Endothelial cell of umbilical vein (primary cell): ENCODE measurements around the gene KCNJ15. TPM values are rescaled to one million over a fixed set of nuclear protein-coding genes. Genes with fewer than 3 reads are reported as not detected.

ENCODE experiments used
- BruUV-seq: library from RNA; stranded (reverse); fragments of 400-500 nt; replicated peaks from 2 replicates; lab custom pipeline; 2021; lab: Mats Ljungman, UMichigan
- CTCF ChIA-PET: fragments of 300-600, 350-600 bp; sonication (Branson Sonifier 250); formaldehyde crosslinking; loops from one replicate; lab custom pipeline; 2021; ENCODE audit warnings: antibody characterized with exemption, inconsistent platforms; lab: Charles Lee
- POLR2A ChIA-PET: fragments of 300-600, 350-600 bp; sonication (Branson Sonifier 250); formaldehyde crosslinking; loops from one replicate; lab custom pipeline; 2021; ENCODE audit warnings: antibody characterized with exemption, inconsistent platforms; lab: Charles Lee
- DNase-seq: peaks from one replicate; pipeline ENCODE4 v3.0.0-alpha.2; 2011; ENCODE audit warnings: low read depth, low spot score
- FAIRE-seq: peaks from 2 replicates; lab custom pipeline; 2011; peaks lifted over from hg19 to GRCh38; lab: Jason Lieb, UNC
- H2AFZ ChIP-seq: 2 replicates; pipeline ENCODE4 v1.6.0; 2012; ENCODE audit warnings: low read depth, low read length, control low read depth, inconsistent platforms
- H3K27ac ChIP-seq: 2 replicates; pipeline ENCODE4 v1.5.1; 2011; ENCODE audit warnings: low read depth, mild to moderate bottlenecking, control low read depth, low read length, moderate library complexity; ENCODE audit not compliant: insufficient read depth
- H3K27me3 ChIP-seq, 2 experiments: 2 replicates each; pipeline versions ENCODE4 v1.6.0 to v1.6.1; 2011; ENCODE audit warnings: low read length in 2 of 2, mixed read lengths in 1 of 2; ENCODE audit not compliant: control insufficient read depth in 2 of 2, insufficient read depth in 2 of 2
- H3K36me3 ChIP-seq, 2 experiments: 2 replicates in 1 of 2; 3 replicates in 1 of 2; pipeline ENCODE4 v1.5.1; 2011; ENCODE audit warnings: low read length in 2 of 2, mild to moderate bottlenecking in 1 of 2, moderate library complexity in 1 of 2; ENCODE audit not compliant: control insufficient read depth in 2 of 2, insufficient read depth in 2 of 2; ENCODE audit errors: extremely low read depth in 1 of 2
- H3K4me1 ChIP-seq: 3 replicates; pipeline ENCODE4 v1.5.1; 2011; ENCODE audit warnings: mild to moderate bottlenecking, low read length; ENCODE audit not compliant: control insufficient read depth, insufficient read depth; ENCODE audit errors: extremely low read depth
- H3K4me2 ChIP-seq: 2 replicates; pipeline ENCODE4 v1.6.1; 2011; ENCODE audit warnings: low read length, control low read depth, mixed read lengths; ENCODE audit not compliant: insufficient read depth
- H3K4me3 ChIP-seq, 3 experiments: fragments of 200-600 bp in 1 of 3; sonication (generic), shearing (Covaris generic) in 1 of 3; replicated peaks in 1 of 3; 2 replicates each; pipeline ENCODE4 v1.5.1; 2011 to 2016; ENCODE audit warnings: control low read depth in 3 of 3, low read length in 3 of 3, mild to moderate bottlenecking in 2 of 3, inconsistent platforms in 1 of 3, low read depth in 1 of 3, moderate library complexity in 1 of 3; ENCODE audit not compliant: insufficient read depth in 1 of 3
- H3K79me2 ChIP-seq: 2 replicates; pipeline ENCODE4 v1.6.0; 2012; ENCODE audit warnings: low read length, inconsistent platforms; ENCODE audit not compliant: control insufficient read depth, insufficient read depth
- H3K9ac ChIP-seq: replicated peaks from 2 replicates; pipeline ENCODE3; 2011; ENCODE audit warnings: low read length, control low read depth; ENCODE audit not compliant: insufficient read depth; ENCODE audit errors: extremely low read depth
- H3K9me1 ChIP-seq: replicated peaks from 3 replicates; pipeline ENCODE4 v1.6.0; 2011; ENCODE audit warnings: mild to moderate bottlenecking, low read length; ENCODE audit not compliant: control insufficient read depth, insufficient read depth; ENCODE audit errors: extremely low read depth
- H3K9me3 ChIP-seq: replicated peaks from 2 replicates; pipeline ENCODE4 v1.5.1; 2012; ENCODE audit warnings: low read length, inconsistent platforms; ENCODE audit not compliant: control insufficient read depth, insufficient read depth
- H4K20me1 ChIP-seq: replicated peaks from 2 replicates; pipeline ENCODE3; 2011; ENCODE audit warnings: mild to moderate bottlenecking, low read length; ENCODE audit not compliant: control insufficient read depth, insufficient read depth; ENCODE audit errors: extremely low read depth
- EZH2 ChIP-seq: IDR thresholded peaks from 2 replicates; pipeline ENCODE4 v1.6.1; 2012; ENCODE audit warnings: borderline replicate concordance, low read depth, mild to moderate bottlenecking, moderate library complexity, low read length, inconsistent platforms; ENCODE audit not compliant: severe bottlenecking
- MAX ChIP-seq: IDR thresholded peaks from 2 replicates; pipeline ENCODE4 v1.6.1; 2011; ENCODE audit not compliant: insufficient read depth, insufficient read length
- MYC ChIP-seq: IDR thresholded peaks from one replicate; pipeline ENCODE4 v1.6.1; 2011; ENCODE audit warnings: mild to moderate bottlenecking, low read depth, low read length
- POLR2A ChIP-seq: IDR thresholded peaks from 2 replicates; pipeline ENCODE4 v1.6.1; 2012; ENCODE audit warnings: low read depth, mild to moderate bottlenecking, control low read depth, low read length
- POLR2AphosphoS5 ChIP-seq: IDR thresholded peaks from 2 replicates; pipeline ENCODE4 v1.6.1; 2012; ENCODE audit warnings: low read depth, mild to moderate bottlenecking, control low read depth, low read length, moderate library complexity; ENCODE audit not compliant: insufficient read depth
- dilution Hi-C: fragments of 300-500 bp; cut with MboI; formaldehyde crosslinking; loops from one replicate; pipeline ENCODE4 v1.15.0; 2019; ENCODE audit warnings: low sequenced_read_pairs; ENCODE audit not compliant: extremely low pct_ligation_motif_present
- intact Hi-C: fragments of 100-400 bp; cut with micrococcal nuclease; formaldehyde crosslinking; loops from one replicate; pipeline ENCODE4 v1.10.0; 2022
- polyA plus RNA-seq, 4 experiments: library from polyadenylated mRNA; depleted of rRNA in 3 of 4; stranded (reverse) in 3 of 4; unstranded in 1 of 4; fragments of >200 nt; gene quantifications; 2 replicates each; pipeline versions ENCODE4 v1.2.1 to v1.2.3, GENCODE V29; 2011 to 2012; ENCODE audit warnings: missing spikeins in 1 of 4
- total RNA-seq: library from RNA; stranded (reverse); gene quantifications from 2 replicates; pipeline ENCODE4 v1.2.3, GENCODE V29; 2021

Gene KCNJ15
- total and polyA plus RNA-seq, 2 donors (not counting 3 experiments of a cell fraction or from before 2014, with no cell fraction given): 1.4 to 1.5 TPM

GRCh38 chr21:38249256-38249655, 7.5 kb upstream of the KCNJ15 start:
- dilution Hi-C loops: no loop called here
- CTCF ChIA-PET: interaction anchor here (0.8 to 1.9 kb wide), 4 partner anchors 10 to 30 kb away, joined by 3 to 4 read pairs (median 4); no protein-coding TSS in a partner anchor
- POLR2A ChIA-PET: no interaction called here
- H3K27ac ChIP-seq: no peak overlapping the region
- no peak for TF ChIP-seq POLR2A
- H3K4me3 ChIP-seq: no peak overlapping the region
- intact Hi-C loops: no loop called here
- no peaks in the 10 kb centered on the region for H3K9me3 ChIP-seq
- H4K20me1 ChIP-seq: no peaks in the 10 kb centered on the region
- no peak overlapping the region for H3K4me2 ChIP-seq
- H3K4me1 ChIP-seq: peaks cover 9% of the 10 kb centered on the region
- no peak overlapping the region for H3K9ac ChIP-seq
- no peaks in the 10 kb centered on the region for H3K79me2 ChIP-seq
- H2AFZ ChIP-seq: no peak overlapping the region
- H3K9me1 ChIP-seq: no peaks in the 10 kb centered on the region
- H3K36me3 ChIP-seq: no peaks in the 10 kb centered on the region
- no TSS peak for BruUV-seq
- FAIRE-seq: no peak
- DNase-seq: no peak
- H3K27me3 ChIP-seq: peaks cover 4 to 24% of the 10 kb centered on the region in 2 experiments

DNA sequence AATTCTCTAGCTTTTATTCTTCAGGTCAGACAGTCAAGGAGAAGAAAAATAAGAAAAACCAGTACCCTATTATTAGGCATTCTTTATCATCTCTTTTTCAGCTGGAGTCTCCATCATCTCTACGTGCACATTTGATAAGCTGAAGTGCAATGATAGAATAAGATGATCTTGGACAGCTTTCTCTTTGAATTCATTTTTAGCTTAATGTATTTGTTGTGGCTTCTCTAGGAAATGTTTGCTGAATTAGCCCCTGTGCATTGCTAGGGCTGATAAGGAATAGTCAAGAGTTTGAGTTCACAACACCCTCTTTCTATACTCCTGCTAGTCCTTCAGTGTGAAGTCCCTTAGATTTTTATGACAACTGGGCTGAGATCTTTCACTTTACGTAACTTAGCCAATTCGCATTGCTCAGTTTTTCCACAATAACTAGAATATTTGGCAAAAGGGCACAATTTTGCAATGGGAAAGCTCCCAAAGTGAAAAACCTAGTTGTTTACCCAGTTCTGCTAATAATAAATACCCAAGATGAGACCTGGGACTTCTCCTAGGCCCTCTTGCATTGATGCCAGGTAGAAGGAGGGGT, 7.0 kb upstream of the KCNJ15 start:
- H3K27me3 ChIP-seq: peaks cover 4 to 24% of the 10 kb centered on the region in 2 experiments
- CTCF ChIA-PET: interaction anchor here (0.9 to 1.9 kb wide), 3 partner anchors 10 to 22 kb away, joined by 3 to 4 read pairs (median 4); no protein-coding TSS in a partner anchor
- intact Hi-C loops: no loop called here
- no TSS peak for BruUV-seq
- H3K27ac ChIP-seq: no peak overlapping the region
- DNase-seq (no peak), FAIRE-seq (no peak)
- H3K9ac ChIP-seq: no peak overlapping the region
- H3K4me3 ChIP-seq: no peak overlapping the region
- no peaks in the 10 kb centered on the region for H4K20me1 ChIP-seq
- no peaks in the 10 kb centered on the region for H3K79me2 ChIP-seq
- POLR2A ChIA-PET: no interaction called here
- H3K4me1 ChIP-seq: peaks cover 5% of the 10 kb centered on the region
- no peaks in the 10 kb centered on the region for H3K36me3 ChIP-seq
- H2AFZ ChIP-seq: no peak overlapping the region
- TF ChIP-seq EZH2: no peak
- no peak for TF ChIP-seq POLR2AphosphoS5
- TF ChIP-seq MYC: no peak
- TF ChIP-seq MAX: no peak
- TF ChIP-seq POLR2A: no peak
- H3K9me3 ChIP-seq: no peaks in the 10 kb centered on the region
- no peaks in the 10 kb centered on the region for H3K9me1 ChIP-seq
- no peak overlapping the region for H3K4me2 ChIP-seq
- dilution Hi-C loops: no loop called here
